ENCODE data around the gene EXOC6.

The EXOC6 gene

GRCh38 chr10:93067443-93068365 lies 219.4 kb downstream of the EXOC6 start:
- FAIRE-seq = no peak

GRCh38 chr10:93068411-93069244 lies 220.3 kb downstream of the EXOC6 start:
- no peak for FAIRE-seq

- no peak for FAIRE-seq
Measured at GRCh38 chr10:93069245-93069561, 220.9 kb downstream of the EXOC6 start.

DNA sequence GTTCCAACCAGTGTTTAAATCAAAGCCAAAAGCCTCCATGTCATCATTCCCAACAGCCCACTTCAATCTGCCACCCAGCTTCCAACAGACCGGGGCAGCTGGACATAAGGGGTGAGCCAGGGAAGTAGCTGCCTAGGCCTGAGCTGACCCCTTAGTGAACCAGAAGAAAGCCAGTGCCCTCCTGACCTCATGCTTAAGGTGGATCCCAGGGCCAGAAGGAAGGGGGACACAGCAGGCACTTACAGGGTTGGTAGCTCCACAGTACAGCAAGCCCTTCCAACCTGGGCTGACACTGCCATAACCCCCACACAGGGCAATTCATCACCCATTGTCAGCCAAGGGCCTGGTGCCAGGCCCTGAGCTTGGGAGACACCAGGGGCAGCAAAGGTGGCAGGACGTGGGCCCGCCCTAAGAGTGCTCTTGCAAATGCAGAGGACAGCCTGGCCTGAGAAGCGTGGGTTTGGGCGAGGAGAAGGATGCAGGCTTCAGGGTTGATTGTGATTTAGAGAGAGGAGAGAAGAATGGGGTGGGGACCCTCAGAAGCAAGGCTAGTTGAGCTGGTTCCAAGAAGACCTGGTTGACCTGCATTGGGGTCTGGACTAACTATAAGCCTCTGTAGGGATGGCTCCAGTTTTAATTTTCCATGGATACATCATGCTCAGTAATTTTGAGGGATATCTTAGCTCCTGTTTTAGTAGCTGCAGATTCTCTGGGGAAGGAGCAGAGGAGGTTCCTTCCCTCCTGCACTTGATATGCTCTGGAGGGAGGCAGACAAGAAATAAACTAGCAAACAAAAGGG lies 222.3 kb downstream of the EXOC6 start:
- FAIRE-seq = no peak

GRCh38 chr10:93071177-93071472 lies 222.8 kb downstream of the EXOC6 start:
- no peak for FAIRE-seq

- no peak for FAIRE-seq
Measured at GRCh38 chr10:93071674-93072224, 223.4 kb downstream of the EXOC6 start.

GRCh38 chr10:93072225-93072712 lies 223.9 kb downstream of the EXOC6 start:
- FAIRE-seq = no peak

DNA sequence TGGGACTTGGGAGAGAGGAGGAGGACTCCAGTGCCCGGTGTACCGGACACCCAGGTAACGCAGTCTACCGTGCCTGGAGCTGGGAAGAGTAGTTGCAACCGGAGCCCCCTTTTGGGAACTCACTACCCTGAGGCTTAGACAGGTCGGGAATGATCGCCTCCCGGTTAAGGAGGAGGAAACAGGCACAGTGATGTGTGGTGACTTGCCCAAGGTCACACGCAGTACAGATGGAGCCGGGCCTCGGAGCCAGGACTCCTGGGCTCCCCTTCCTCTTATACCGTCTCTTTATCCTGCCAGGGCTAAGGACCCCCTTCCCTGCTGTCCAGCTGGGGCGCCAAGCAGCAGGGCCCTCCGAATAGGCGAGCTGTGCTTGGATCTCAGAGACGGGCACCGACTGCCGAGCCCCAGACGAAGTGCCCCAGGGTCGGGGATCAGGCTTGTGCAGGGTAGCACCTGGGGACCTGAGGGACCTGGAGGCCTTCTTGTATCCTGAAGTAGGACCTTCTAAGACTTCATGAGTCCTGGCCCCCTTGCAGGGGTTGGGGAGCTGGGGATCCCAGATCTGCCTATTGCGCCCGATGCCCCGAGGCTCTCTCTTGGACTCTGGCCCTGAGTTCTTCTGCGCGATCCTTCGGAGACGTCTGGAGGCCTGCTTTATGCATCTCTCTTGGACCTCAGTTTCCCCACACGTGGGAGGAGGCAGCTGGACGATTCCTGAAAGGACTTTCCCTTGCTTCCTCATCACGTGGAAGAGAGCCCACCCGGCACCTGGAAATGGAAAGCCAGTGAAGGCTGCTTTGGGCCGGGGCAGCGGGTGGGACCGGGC lies 224.6 kb downstream of the EXOC6 start:
- FAIRE-seq = no peak

- FAIRE-seq = no peak
Measured at GRCh38 chr10:93073539-93074146, 225.3 kb downstream of the EXOC6 start, which contains the start of gene CYP26A1. CYP26A1 (plus strand) TSS chr10:93073893; CDS start chr10:93073935, 42 bp downstream.

DNA sequence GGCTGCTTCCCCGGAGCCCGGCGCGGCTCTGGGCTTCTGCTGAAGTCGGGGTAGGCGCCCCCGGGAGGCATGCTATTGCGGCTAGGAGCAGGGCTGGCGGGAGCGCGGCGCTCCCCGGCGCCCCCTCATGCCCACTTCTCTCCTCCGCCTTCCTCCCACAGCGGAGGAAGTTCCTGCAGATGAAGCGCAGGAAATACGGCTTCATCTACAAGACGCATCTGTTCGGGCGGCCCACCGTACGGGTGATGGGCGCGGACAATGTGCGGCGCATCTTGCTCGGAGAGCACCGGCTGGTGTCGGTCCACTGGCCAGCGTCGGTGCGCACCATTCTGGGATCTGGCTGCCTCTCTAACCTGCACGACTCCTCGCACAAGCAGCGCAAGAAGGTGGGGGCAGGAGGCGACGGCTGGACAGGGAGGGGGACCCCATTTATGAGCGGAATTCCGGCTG lies 225.9 kb downstream of the EXOC6 start:
- no peak for FAIRE-seq

DNA sequence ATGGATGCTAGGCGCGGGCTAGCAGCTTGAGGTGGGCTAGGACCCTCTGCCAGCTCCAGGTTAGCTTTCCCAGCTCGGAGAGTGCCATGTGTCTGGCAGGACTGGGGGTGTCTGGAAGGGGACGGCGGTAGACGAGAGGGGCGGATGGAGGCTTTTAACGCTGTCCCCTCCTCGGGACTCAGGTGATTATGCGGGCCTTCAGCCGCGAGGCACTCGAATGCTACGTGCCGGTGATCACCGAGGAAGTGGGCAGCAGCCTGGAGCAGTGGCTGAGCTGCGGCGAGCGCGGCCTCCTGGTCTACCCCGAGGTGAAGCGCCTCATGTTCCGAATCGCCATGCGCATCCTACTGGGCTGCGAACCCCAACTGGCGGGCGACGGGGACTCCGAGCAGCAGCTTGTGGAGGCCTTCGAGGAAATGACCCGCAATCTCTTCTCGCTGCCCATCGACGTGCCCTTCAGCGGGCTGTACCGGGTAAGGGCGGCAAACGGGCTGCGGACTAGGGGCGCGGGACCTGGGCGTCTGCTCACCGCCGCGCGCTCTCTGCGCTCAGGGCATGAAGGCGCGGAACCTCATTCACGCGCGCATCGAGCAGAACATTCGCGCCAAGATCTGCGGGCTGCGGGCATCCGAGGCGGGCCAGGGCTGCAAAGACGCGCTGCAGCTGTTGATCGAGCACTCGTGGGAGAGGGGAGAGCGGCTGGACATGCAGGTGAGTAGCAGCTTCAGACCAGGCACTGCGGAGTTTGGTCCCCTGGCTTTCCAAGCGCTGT lies 226.5 kb downstream of the EXOC6 start:
- FAIRE-seq = no peak

DNA sequence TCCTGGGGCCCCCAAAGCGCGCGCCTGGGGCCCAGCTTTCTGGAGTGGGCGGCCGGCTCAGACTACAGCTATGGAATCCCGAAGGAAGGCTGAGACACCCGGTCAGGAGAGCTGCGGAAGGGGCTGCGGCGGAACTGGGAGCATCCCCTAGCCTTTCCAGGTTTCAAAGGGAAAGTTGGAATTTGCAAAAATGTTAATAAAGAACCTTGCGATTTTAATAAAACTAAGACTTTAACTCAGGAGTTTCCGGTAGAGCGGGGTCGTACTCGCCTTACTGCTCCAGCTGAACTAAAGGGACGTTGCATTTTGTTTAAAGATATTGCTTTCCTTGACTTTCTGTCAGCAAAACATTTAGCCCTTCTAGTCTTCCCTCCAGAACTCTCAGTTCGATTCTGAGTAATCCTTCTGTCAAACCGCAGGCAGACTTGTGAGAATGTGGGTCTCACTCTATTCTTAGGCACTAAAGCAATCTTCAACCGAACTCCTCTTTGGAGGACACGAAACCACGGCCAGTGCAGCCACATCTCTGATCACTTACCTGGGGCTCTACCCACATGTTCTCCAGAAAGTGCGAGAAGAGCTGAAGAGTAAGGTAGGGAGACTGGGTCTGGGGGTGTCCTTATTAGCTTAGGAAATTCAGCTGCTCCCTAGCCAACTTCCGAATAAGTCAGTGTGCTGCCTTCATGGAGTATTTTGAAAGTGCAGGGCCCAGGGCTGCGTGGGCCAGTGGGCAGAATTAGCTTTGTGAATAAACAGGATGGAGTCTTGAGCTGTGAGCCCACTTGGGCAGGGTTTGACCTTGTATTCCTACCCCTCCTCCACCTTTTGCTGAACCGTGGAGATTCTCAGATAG lies 227.3 kb downstream of the EXOC6 start:
- no peak for FAIRE-seq

- no peak for FAIRE-seq
Measured at GRCh38 chr10:93076871-93077270, 228.6 kb downstream of the EXOC6 start.

DNA sequence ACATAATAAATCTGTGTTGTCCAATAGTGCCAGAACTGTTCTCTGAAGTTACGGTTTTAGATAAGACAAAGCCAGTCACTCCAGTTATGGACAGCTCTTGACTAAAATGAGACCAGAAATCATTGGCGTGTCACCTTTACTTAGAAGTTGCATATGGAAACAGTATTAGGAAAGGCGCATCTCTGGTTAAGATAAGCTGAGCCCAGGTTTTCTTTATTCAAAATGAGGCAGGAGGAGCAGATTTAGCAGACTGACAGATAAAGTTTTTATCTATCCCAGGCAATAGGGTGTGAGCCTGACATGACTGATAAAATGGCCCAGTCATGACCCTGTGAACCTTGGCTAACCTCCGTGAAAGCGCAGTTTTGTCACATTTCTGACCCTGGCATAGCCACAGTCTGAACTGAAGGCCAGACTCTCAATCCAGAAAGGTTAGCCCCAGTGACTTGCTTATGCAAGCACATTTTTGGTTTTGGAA lies 229.6 kb downstream of the EXOC6 start:
- no peak for FAIRE-seq

DNA sequence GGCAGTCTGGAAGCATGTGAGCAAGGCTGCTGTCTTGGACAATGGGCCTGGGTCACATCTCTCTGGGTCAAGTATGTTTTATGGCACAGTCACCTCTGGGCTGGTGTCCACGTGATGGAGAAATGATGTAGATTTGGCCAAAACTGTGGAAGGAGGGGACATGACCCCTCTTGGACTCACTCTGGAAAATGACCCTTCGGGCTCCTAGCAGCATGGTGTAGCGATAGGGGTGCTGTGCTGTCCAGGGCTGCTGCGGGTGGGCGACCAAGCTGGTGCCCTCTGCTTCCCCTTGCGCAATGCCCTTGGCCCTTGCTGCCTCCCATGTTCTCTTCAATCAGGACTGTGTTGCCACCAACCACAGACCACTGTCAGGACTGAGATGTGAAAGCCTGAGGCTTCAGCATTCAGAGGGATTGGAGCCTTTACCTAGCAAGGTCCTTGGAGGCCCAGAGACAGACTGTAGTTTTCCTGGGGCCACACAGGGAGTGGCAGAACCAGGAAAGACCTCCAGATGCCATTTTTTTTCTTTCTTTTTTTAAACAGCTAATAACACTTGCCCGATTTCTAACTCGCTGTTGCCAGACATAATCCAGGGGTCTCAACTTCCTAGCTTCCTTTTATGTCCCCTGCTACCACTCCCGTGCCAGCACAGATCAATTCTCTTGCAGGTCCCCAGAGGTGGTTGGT lies 231.5 kb downstream of the EXOC6 start:
- FAIRE-seq = no peak

- no peak for FAIRE-seq
Measured at GRCh38 chr10:93080350-93081046, 232.2 kb downstream of the EXOC6 start.

GRCh38 chr10:93081318-93081717 lies 233.0 kb downstream of the EXOC6 start:
- FAIRE-seq = no peak

DNA sequence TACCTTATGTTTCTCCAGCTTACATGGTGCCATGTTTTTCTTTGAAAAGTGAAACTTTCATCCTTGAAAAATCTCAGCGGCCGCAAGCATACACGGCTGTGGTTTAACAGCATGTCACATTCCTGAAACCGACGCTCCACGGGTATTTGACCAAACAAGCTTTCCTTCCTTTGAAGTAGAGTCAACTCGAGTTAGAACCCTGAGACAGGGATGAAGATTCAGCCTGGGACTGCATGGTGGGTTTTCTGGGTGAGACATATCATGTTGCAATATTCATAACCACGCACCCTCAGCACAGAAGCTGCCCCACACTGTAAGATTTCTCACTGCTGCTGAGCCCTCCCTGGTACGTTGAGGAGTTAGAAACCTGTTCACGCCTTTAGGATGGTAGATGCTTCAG lies 233.5 kb downstream of the EXOC6 start:
- no peak for FAIRE-seq
